K562 (cell line): ENCODE measurements around the gene REEP6. TPM values are rescaled to one million over a fixed set of nuclear protein-coding genes. Genes with fewer than 3 reads are reported as not detected.

Experiments used
- ARID1B ChIP-seq: fragments of 450-650 bp; IDR thresholded peaks from 2 replicates; pipeline ENCODE4 v1.6.1; 2016; ENCODE audit warnings: antibody characterized with exemption, mild to moderate bottlenecking, inconsistent platforms
- EZH2 ChIP-seq: IDR thresholded peaks from 2 replicates; pipeline ENCODE4 v1.6.1; 2012; ENCODE audit warnings: low read depth, mild to moderate bottlenecking, inconsistent platforms, low read length, borderline replicate concordance
- HCFC1 ChIP-seq: IDR thresholded peaks from 2 replicates; pipeline ENCODE4 v1.6.1; 2012; ENCODE audit warnings: low read depth, low read length, improper control_type of control experiment
- MYBL2 ChIP-seq, 2 experiments: fragments of 450-650 bp in 1 of 2; sonication (generic) in 1 of 2; formaldehyde crosslinking in 1 of 2; IDR thresholded peaks; 2 replicates each; pipeline versions ENCODE4 v1.6.1 to v1.8.1; 2017 to 2022; ENCODE audit warnings: borderline replicate concordance in 1 of 2, inconsistent platforms in 1 of 2, low read depth in 1 of 2, mild to moderate bottlenecking in 1 of 2, missing genetic modification reagents in 1 of 2, moderate library complexity in 1 of 2
- ZBTB7A ChIP-seq: IDR thresholded peaks from 2 replicates; pipeline ENCODE4 v1.6.1; 2011; ENCODE audit warnings: low read depth, mild to moderate bottlenecking, low read length, moderate library complexity, borderline replicate concordance; ENCODE audit not compliant: control insufficient read depth
- ZNF311 ChIP-seq: fragments of 250-450 bp; sonication (Bioruptor Pico); IDR thresholded peaks from 2 replicates; pipeline ENCODE4 v1.4.0; 2020; ENCODE audit warnings: mild to moderate bottlenecking, moderate library complexity
- polyA plus RNA-seq, 8 experiments: library from polyadenylated mRNA; depleted of rRNA in 4 of 8; stranded (reverse) in 5 of 8; unstranded in 3 of 8; fragments of >200 nt; fragmentation: Nextera tagmentation in 2 of 8; fragmentation: Illumina TruSeq in 1 of 8; extraction: Ambion mirVana in 2 of 8; extraction: Trizol in 1 of 8; gene quantifications; 2 replicates each; pipeline versions ENCODE4 v1.2.1 to v1.2.3, GENCODE V29; 2011 to 2014; ENCODE audit warnings: inconsistent platforms in 1 of 8, missing spikeins in 1 of 8
- total RNA-seq, 7 experiments: library from RNA; depleted of rRNA in 6 of 7; stranded (reverse); fragments of >200 nt in 6 of 7; fragmentation: Illumina TruSeq in 2 of 7; extraction: Trizol in 2 of 7; gene quantifications; 2 replicates each; pipeline versions ENCODE4 v1.2.1 to v1.2.3, GENCODE V29; 2011 to 2021; ENCODE audit warnings: low replicate concordance in 1 of 7
- TF ChIP-seq, protein P1 (sequence below): fragments of 450-650 bp; formaldehyde crosslinking; IDR thresholded peaks from 2 replicates; pipeline ENCODE4 v1.4.0; 2020; ENCODE audit warnings: mild to moderate bottlenecking
- TF ChIP-seq, protein P2 (sequence below): sonication (generic); formaldehyde crosslinking; IDR thresholded peaks from 2 replicates; pipeline ENCODE4 v1.8.0; 2022; ENCODE audit warnings: mild to moderate bottlenecking, missing genetic modification reagents
- TF ChIP-seq, protein P3 (sequence below): sonication (generic); formaldehyde crosslinking; IDR thresholded peaks from 2 replicates; pipeline ENCODE4 v1.8.1; 2023; ENCODE audit warnings: mild to moderate bottlenecking, missing genetic modification reagents
- TF ChIP-seq, protein P4 (sequence below): fragments of 450-650 bp; IDR thresholded peaks from 2 replicates; pipeline ENCODE4 v1.6.1; 2017; ENCODE audit warnings: antibody characterized with exemption

Gene REEP6
- total and polyA plus RNA-seq, 9 of the 15 experiments (the other 6 are each of a cell fraction or from before 2014, with no cell fraction given) = 1.2 to 64.2 (median 12.7) TPM

DNA sequence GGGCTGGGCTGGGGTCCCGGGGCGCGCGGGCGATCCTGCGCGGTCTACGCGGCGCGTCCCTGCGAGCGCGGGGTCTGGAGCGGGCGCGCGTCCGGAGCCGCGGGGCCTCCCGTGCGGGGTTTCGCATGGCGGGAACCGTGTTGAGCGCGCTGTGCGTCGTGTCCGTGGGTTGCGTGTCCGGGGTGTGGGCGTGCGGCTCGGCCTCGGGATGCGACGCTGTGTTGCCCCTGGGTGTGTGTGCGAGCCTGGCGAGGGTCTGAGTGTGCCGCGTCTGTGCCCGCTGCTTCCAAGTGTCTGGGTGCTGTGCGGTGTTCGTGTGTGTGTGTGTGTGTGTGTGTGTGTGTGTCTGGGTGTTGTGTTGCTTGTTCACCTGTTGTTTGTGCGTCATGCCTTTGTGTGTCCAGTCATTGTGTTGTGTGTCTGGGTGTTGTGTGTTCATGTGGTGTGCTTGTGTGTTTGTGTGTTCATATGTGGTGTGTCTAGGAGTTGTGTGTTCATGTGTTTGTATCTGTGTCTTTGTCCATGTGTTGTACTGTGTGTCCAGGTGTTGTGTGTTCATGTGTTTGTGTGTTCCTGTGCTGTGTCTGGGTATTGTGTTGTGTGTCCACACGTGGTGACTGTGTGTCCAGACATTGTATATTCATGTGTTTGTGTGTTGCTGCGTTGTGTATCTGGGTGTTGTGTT is 33.4 kb downstream of the REEP6 start (continued):
- TF ChIP-seq ARID1B (peak; percentile 43; the same call in 1 of the 2 replicates), MYBL2 (IDR thresholded peaks at IDR 0.05; ENCODE audit: low read depth) (peak; percentile 33; the same call in 1 of the 2 replicates), MYBL2 (CRISPR knock-in tag; IDR thresholded peaks at IDR 0.05; ENCODE audit: borderline replicate concordance) (no peak), EZH2 (peak; percentile 87; the same call in 1 of the 2 replicates), HCFC1 (no peak), ZBTB7A (peak; percentile 5; the same call in 1 of the 2 replicates), ZNF311 (CRISPR knock-in tag) (no peak)
- TF ChIP-seq, protein P1, sequence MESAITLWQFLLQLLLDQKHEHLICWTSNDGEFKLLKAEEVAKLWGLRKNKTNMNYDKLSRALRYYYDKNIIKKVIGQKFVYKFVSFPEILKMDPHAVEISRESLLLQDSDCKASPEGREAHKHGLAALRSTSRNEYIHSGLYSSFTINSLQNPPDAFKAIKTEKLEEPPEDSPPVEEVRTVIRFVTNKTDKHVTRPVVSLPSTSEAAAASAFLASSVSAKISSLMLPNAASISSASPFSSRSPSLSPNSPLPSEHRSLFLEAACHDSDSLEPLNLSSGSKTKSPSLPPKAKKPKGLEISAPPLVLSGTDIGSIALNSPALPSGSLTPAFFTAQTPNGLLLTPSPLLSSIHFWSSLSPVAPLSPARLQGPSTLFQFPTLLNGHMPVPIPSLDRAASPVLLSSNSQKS (CRISPR knock-in tag) = no peak
- TF ChIP-seq, protein P2, sequence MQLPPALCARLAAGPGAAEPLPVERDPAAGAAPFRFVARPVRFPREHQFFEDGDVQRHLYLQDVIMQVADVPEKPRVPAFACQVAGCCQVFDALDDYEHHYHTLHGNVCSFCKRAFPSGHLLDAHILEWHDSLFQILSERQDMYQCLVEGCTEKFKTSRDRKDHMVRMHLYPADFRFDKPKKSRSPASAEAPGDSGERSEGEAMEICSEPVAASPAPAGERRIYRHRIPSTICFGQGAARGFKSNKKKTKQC (CRISPR knock-in tag) = 0 out of 2 replicates have a peak, but pooled peaks have one; percentile 20
- TF ChIP-seq, protein P3, sequence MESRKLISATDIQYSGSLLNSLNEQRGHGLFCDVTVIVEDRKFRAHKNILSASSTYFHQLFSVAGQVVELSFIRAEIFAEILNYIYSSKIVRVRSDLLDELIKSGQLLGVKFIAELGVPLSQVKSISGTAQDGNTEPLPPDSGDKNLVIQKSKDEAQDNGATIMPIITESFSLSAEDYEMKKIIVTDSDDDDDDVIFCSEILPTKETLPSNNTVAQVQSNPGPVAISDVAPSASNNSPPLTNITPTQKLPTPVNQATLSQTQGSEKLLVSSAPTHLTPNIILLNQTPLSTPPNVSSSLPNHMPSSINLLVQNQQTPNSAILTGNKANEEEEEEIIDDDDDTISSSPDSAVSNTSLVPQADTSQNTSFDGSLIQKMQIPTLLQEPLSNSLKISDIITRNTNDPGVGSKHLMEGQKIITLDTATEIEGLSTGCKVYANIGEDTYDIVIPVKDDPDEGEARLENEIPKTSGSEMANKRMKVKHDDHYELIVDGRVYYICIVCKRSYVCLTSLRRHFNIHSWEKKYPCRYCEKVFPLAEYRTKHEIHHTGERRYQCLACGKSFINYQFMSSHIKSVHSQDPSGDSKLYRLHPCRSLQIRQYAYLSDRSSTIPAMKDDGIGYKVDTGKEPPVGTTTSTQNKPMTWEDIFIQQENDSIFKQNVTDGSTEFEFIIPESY (CRISPR knock-in tag) = peak; percentile 43; the same call in 1 of the 2 replicates
- TF ChIP-seq, protein P4, sequence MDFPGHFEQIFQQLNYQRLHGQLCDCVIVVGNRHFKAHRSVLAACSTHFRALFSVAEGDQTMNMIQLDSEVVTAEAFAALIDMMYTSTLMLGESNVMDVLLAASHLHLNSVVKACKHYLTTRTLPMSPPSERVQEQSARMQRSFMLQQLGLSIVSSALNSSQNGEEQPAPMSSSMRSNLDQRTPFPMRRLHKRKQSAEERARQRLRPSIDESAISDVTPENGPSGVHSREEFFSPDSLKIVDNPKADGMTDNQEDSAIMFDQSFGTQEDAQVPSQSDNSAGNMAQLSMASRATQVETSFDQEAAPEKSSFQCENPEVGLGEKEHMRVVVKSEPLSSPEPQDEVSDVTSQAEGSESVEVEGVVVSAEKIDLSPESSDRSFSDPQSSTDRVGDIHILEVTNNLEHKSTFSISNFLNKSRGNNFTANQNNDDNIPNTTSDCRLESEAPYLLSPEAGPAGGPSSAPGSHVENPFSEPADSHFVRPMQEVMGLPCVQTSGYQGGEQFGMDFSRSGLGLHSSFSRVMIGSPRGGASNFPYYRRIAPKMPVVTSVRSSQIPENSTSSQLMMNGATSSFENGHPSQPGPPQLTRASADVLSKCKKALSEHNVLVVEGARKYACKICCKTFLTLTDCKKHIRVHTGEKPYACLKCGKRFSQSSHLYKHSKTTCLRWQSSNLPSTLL = peak; percentile 55; the same call in 1 of the 2 replicates
